ENCODE measurements around the gene KIAA1671.

The KIAA1671 gene

DNA sequence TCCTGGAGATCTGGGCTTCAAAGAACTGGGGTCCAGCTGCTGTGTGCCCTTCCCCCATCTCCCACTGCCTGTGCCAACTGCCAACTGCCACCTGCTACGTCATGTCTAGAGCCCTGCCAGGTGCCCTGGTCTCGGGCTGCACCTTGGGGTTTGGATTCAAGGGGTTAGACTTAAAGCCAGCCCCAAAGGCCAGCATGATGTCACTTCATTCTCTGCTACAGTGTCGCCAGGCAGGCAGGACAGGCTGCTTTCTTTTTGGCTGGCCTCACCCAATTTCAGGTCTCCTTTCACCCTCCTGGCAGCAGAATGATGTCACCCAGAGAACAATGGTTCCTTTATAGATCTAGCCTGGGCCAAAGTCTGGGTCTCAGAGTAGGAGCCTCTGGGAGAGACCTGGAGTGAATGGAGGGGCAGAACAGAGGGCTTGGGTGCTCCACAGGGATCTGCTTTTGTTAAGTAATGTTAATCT, 167.6 kb downstream of the KIAA1671 start:
- no peak for DNase-seq
- Histone ChIP-seq H3K4me3 (ENCODE audit: low read depth, low read length) (no peak overlapping the region), H2BK12ac (ENCODE audit: low read length) (no peak overlapping the region), H2BK120ac (ENCODE audit: insufficient read depth, low read length, poor library complexity) (no peak overlapping the region), H4K12ac (ENCODE audit: low read depth, low read length) (no peak overlapping the region), H3K4me2 (ENCODE audit: low read length) (peak overlapping the region; percentile 4), H3K79me2 (ENCODE audit: control insufficient read depth, insufficient read depth, low read length, poor library complexity) (no peaks in the 10 kb centered on the region), H2BK5ac (ENCODE audit: low read depth, low read length, poor library complexity) (no peak overlapping the region), H3K23ac (ENCODE audit: low read length) (no peak overlapping the region), H2AFZ (ENCODE audit: insufficient read depth, low read length, poor library complexity) (no peak overlapping the region), H3K36me3 (ENCODE audit: control insufficient read depth in 1 of 2, insufficient read depth in 2 of 2, low read length in 2 of 2) (peaks cover 10 to 12% of the 10 kb centered on the region in 2 experiments), H3K4me1 (ENCODE audit: control insufficient read depth in 1 of 2, insufficient read depth in 2 of 2, low read length in 2 of 2) (peaks cover 10 to 11% of the 10 kb centered on the region in 2 experiments), H3K14ac (ENCODE audit: low read length) (peak overlapping the region; percentile 30), H3K79me1 (ENCODE audit: low read length) (peaks cover 7% of the 10 kb centered on the region), H3K4ac (ENCODE audit: low read depth, low read length) (no peak overlapping the region), H3K27me3 (ENCODE audit: insufficient read depth, low read length) (no peaks in the 10 kb centered on the region), H3K27ac (ENCODE audit: low read depth, low read length) (peak overlapping the region; percentile 46), H4K8ac (ENCODE audit: low read depth, low read length) (no peak overlapping the region), H4K91ac (ENCODE audit: low read depth, low read length) (no peak overlapping the region), H3K18ac (ENCODE audit: low read length) (no peak overlapping the region), H3K9ac (ENCODE audit: low read length) (no peak overlapping the region), H2AK5ac (ENCODE audit: low read length) (no peak overlapping the region), H3K9me3 (ENCODE audit: insufficient read depth, low read depth, low read length) (no peaks in the 10 kb centered on the region)
- no CpG with 5 or more reads among the region's 3 CpGs for WGBS (ENCODE audit: extremely low coverage, insufficient coverage, insufficient read length)

- Histone ChIP-seq H3K14ac (ENCODE audit: low read length) (no peak overlapping the region), H3K4me3 (ENCODE audit: low read depth, low read length) (no peak overlapping the region), H3K27me3 (ENCODE audit: insufficient read depth, low read length) (no peaks in the 10 kb centered on the region), H2AFZ (ENCODE audit: insufficient read depth, low read length, poor library complexity) (no peak overlapping the region), H3K79me2 (ENCODE audit: control insufficient read depth, insufficient read depth, low read length, poor library complexity) (no peaks in the 10 kb centered on the region), H3K4me1 (ENCODE audit: control insufficient read depth in 1 of 2, insufficient read depth in 2 of 2, low read length in 2 of 2) (peaks cover 7 to 8% of the 10 kb centered on the region in 2 experiments), H3K79me1 (ENCODE audit: low read length) (peaks cover 3% of the 10 kb centered on the region), H3K36me3 (ENCODE audit: control insufficient read depth in 1 of 2, insufficient read depth in 2 of 2, low read length in 2 of 2) (peaks cover 10 to 12% of the 10 kb centered on the region in 2 experiments), H4K12ac (ENCODE audit: low read depth, low read length) (no peak overlapping the region), H4K8ac (ENCODE audit: low read depth, low read length) (no peak overlapping the region), H2AK5ac (ENCODE audit: low read length) (no peak overlapping the region), H3K4me2 (ENCODE audit: low read length) (no peak overlapping the region), H3K4ac (ENCODE audit: low read depth, low read length) (no peak overlapping the region), H4K91ac (ENCODE audit: low read depth, low read length) (no peak overlapping the region), H3K18ac (ENCODE audit: low read length) (no peak overlapping the region), H2BK5ac (ENCODE audit: low read depth, low read length, poor library complexity) (no peak overlapping the region), H3K9me3 (ENCODE audit: insufficient read depth, low read depth, low read length) (no peaks in the 10 kb centered on the region), H3K9ac (ENCODE audit: low read length) (no peak overlapping the region), H2BK12ac (ENCODE audit: low read length) (peak overlapping the region; percentile 35), H3K27ac (ENCODE audit: low read depth, low read length) (no peak overlapping the region), H2BK120ac (ENCODE audit: insufficient read depth, low read length, poor library complexity) (no peak overlapping the region), H3K23ac (ENCODE audit: low read length) (no peak overlapping the region)
- WGBS (ENCODE audit: extremely low coverage, insufficient coverage, insufficient read length) = no CpG with 5 or more reads among the region's 12 CpGs
- no peak for DNase-seq
These were observed 168.3 kb downstream of the KIAA1671 start for GRCh38 chr22:25120761-25121212.

DNA sequence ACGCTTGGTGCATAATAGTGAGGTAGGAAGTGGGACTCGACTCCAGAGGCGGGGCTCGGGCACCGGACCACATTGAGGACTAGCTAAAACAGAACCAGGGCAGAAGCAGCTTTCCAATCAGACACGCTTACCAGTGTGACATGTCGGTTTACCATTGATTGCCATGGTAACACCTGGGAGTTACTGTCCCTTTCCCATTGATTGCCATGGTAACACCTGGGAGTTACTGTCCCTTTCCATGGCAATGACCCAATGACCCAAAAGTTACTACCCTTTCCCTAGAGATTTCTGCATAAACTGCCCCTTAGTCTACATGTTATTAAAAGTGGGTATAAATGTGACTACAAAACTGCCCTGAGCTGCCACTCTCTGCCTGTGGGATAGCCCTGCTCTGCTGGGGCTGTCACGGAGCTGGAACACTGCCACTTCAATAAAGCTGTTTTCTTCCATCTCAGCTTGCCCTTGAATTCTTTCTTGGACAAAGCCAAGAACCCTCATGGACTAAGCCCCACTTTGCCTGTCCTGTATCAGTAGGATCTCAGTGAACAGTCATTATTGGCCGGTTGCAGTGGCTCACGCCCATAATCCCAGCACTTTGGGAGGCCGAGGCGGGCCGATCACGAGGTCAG, 169.7 kb downstream of the KIAA1671 start:
- WGBS (ENCODE audit: extremely low coverage, insufficient coverage, insufficient read length) = no CpG with 5 or more reads among the region's 14 CpGs

DNA sequence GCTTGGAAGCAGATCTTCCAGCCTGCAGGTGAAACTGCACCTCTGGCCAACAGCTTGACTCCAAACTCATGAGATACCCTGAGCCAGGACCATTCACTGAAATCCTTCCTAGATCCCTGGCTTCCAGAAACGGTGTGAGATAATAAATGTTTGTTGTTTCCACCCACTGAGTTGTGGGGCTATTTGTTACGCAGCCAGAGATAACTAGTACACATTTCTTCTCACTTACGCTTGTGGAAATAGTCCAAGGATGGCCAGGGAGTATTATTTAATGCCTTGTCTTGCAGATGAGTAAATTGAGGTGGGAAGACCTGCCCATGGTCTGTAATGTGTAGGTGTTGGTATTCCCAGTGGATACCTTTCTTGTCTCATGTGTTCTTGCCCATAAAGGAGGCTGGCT, 171.2 kb downstream of the KIAA1671 start:
- Histone ChIP-seq H2BK120ac (ENCODE audit: insufficient read depth, low read length, poor library complexity) (no peak overlapping the region), H3K79me1 (ENCODE audit: low read length) (peaks cover 3% of the 10 kb centered on the region), H2AFZ (ENCODE audit: insufficient read depth, low read length, poor library complexity) (no peak overlapping the region), H4K8ac (ENCODE audit: low read depth, low read length) (no peak overlapping the region), H3K4me3 (ENCODE audit: low read depth, low read length) (no peak overlapping the region), H3K36me3 (ENCODE audit: control insufficient read depth in 1 of 2, insufficient read depth in 2 of 2, low read length in 2 of 2) (peaks cover 9 to 11% of the 10 kb centered on the region in 2 experiments), H3K27me3 (ENCODE audit: insufficient read depth, low read length) (no peaks in the 10 kb centered on the region), H3K9me3 (ENCODE audit: insufficient read depth, low read depth, low read length) (no peaks in the 10 kb centered on the region), H3K27ac (ENCODE audit: low read depth, low read length) (no peak overlapping the region), H3K4ac (ENCODE audit: low read depth, low read length) (no peak overlapping the region), H3K18ac (ENCODE audit: low read length) (no peak overlapping the region), H2BK12ac (ENCODE audit: low read length) (no peak overlapping the region), H3K23ac (ENCODE audit: low read length) (no peak overlapping the region), H3K9ac (ENCODE audit: low read length) (no peak overlapping the region), H2AK5ac (ENCODE audit: low read length) (no peak overlapping the region), H4K12ac (ENCODE audit: low read depth, low read length) (no peak overlapping the region), H3K4me2 (ENCODE audit: low read length) (no peak overlapping the region), H4K91ac (ENCODE audit: low read depth, low read length) (no peak overlapping the region), H2BK5ac (ENCODE audit: low read depth, low read length, poor library complexity) (no peak overlapping the region), H3K79me2 (ENCODE audit: control insufficient read depth, insufficient read depth, low read length, poor library complexity) (no peaks in the 10 kb centered on the region), H3K4me1 (ENCODE audit: control insufficient read depth in 1 of 2, insufficient read depth in 2 of 2, low read length in 2 of 2) (peaks cover 7 to 8% of the 10 kb centered on the region in 2 experiments), H3K14ac (ENCODE audit: low read length) (no peak overlapping the region)
- WGBS (ENCODE audit: extremely low coverage, insufficient coverage, insufficient read length) = no CpG with 5 or more reads among the region's 3 CpGs
- no peak for DNase-seq

More for the DNA sequence above, 169.7 kb downstream of the KIAA1671 start:
- no peak overlapping the region for H2AFZ ChIP-seq (ENCODE audit: insufficient read depth, low read length, poor library complexity)
- peaks cover 3% of the 10 kb centered on the region for H3K79me1 ChIP-seq (ENCODE audit: low read length)
- H3K4ac ChIP-seq (ENCODE audit: low read depth, low read length) = no peak overlapping the region
- H3K36me3 ChIP-seq (ENCODE audit: control insufficient read depth in 1 of 2, insufficient read depth in 2 of 2, low read length in 2 of 2) = peaks cover 8 to 12% of the 10 kb centered on the region in 2 experiments
- no peak overlapping the region for H3K9ac ChIP-seq (ENCODE audit: low read length)
- H3K79me2 ChIP-seq (ENCODE audit: control insufficient read depth, insufficient read depth, low read length, poor library complexity) = no peaks in the 10 kb centered on the region
- no peak overlapping the region for H3K14ac ChIP-seq (ENCODE audit: low read length)
- H3K27ac ChIP-seq (ENCODE audit: low read depth, low read length) = no peak overlapping the region
- H3K9me3 ChIP-seq (ENCODE audit: insufficient read depth, low read depth, low read length) = no peaks in the 10 kb centered on the region
- H3K4me2 ChIP-seq (ENCODE audit: low read length) = no peak overlapping the region
- H2BK120ac ChIP-seq (ENCODE audit: insufficient read depth, low read length, poor library complexity) = no peak overlapping the region
- DNase-seq = no peak
- no peaks in the 10 kb centered on the region for H3K27me3 ChIP-seq (ENCODE audit: insufficient read depth, low read length)
- no peak overlapping the region for H3K23ac ChIP-seq (ENCODE audit: low read length)
- no peak overlapping the region for H4K91ac ChIP-seq (ENCODE audit: low read depth, low read length)
- no peak overlapping the region for H2AK5ac ChIP-seq (ENCODE audit: low read length)
- no peak overlapping the region for H3K4me3 ChIP-seq (ENCODE audit: low read depth, low read length)
- no peak overlapping the region for H2BK5ac ChIP-seq (ENCODE audit: low read depth, low read length, poor library complexity)
- no peak overlapping the region for H3K18ac ChIP-seq (ENCODE audit: low read length)
- no peak overlapping the region for H4K8ac ChIP-seq (ENCODE audit: low read depth, low read length)
- peaks cover 7 to 8% of the 10 kb centered on the region in 2 experiments for H3K4me1 ChIP-seq (ENCODE audit: control insufficient read depth in 1 of 2, insufficient read depth in 2 of 2, low read length in 2 of 2)
- H2BK12ac ChIP-seq (ENCODE audit: low read length) = no peak overlapping the region
- no peak overlapping the region for H4K12ac ChIP-seq (ENCODE audit: low read depth, low read length)
